Cardiac fibroblast (primary cell): ENCODE results near the gene SMARCE1.

Source experiments
- DNase-seq, 2 donors: peaks; one replicate each; pipeline versions ENCODE4 v3.0.0 to v3.0.0-alpha.2; 2010; ENCODE audit warnings: low read depth in 2 of 2
- H3K4me3 ChIP-seq, 2 donors: replicated peaks in 1 of 2; 1 replicate in 1 of 2; 2 replicates in 1 of 2; pipeline ENCODE4 v1.5.1; 2011; ENCODE audit warnings: low read depth in 2 of 2, low read length in 2 of 2, mild to moderate bottlenecking in 2 of 2, moderate library complexity in 1 of 2
- TF ChIP-seq, protein P1 (sequence below): IDR thresholded peaks from one replicate; pipeline ENCODE4 v1.5.1; 2011; ENCODE audit warnings: low read depth, mild to moderate bottlenecking, low read length, inconsistent platforms

The SMARCE1 gene

DNA sequence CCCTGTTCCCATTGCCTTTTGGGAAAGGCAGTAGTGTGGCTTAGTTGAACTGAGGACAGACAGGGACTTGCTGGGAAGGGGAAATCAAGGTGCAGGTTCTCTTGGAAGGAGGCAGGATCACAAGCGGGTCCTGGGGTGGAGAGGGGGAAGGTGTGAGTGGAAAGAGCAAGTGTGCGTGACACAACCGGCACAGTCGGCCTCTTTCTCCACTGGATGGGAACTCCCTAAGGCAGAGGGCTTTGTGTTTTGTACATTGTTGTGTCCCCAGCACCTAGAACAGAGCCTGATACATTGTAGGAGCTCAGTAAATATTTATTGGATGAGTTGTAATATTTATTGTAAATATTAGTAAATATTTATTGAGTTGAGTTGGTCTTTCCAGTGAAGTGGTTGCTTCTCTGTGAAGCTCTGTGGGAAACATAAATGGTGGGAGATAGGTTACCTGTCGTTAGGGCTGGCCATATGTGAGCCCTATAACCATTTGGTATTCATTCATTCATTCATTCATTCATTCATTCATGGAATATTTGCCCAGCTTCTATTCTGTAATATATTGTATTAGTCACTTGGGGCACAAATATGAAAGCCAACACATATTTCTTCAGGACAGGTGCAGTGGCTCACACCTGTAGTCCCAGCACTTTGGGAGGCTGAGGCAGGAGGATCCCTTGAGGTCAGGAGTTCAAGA lies 34.0 kb downstream of the SMARCE1 start:
- TF ChIP-seq, protein P1, sequence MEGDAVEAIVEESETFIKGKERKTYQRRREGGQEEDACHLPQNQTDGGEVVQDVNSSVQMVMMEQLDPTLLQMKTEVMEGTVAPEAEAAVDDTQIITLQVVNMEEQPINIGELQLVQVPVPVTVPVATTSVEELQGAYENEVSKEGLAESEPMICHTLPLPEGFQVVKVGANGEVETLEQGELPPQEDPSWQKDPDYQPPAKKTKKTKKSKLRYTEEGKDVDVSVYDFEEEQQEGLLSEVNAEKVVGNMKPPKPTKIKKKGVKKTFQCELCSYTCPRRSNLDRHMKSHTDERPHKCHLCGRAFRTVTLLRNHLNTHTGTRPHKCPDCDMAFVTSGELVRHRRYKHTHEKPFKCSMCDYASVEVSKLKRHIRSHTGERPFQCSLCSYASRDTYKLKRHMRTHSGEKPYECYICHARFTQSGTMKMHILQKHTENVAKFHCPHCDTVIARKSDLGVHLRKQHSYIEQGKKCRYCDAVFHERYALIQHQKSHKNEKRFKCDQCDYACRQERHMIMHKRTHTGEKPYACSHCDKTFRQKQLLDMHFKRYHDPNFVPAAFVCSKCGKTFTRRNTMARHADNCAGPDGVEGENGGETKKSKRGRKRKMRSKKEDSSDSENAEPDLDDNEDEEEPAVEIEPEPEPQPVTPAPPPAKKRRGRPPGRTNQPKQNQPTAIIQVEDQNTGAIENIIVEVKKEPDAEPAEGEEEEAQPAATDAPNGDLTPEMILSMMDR = no peak
- no peak for DNase-seq
- no peak overlapping the region for H3K4me3 ChIP-seq

DNA sequence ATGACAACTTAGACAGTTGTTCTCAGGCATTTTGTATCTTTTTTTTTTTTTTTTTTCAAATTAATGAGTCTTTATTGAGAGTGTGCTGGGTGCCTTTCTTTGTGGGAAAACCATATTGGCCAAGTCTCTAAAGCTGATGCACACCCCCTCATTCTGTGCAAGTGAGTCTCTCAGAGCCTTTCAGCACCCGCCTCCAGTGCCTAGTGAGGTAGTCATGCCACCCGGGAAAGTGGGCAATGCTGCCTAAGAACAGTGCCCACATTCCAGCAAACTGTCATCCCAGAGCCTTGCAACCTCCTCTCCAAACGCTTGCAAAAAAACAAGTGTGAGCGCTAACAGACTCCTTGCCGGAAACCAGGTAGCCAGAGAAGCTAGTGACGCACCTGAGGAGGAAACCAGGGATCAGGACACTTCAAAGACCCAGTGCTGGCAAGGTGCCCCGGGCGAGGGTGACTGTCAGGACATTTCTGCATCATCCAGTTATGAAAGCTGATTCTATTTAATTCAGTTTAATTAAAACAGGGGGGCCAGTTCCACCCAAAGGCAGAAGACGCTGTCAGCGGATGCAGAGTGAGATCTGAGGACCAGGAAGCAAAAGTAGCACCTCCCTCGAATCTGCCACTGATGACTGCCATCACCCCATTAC lies 34.9 kb downstream of the SMARCE1 start:
- H3K4me3 ChIP-seq = no peak overlapping the region
- TF ChIP-seq, protein P1 = no peak
- no peak for DNase-seq

DNA sequence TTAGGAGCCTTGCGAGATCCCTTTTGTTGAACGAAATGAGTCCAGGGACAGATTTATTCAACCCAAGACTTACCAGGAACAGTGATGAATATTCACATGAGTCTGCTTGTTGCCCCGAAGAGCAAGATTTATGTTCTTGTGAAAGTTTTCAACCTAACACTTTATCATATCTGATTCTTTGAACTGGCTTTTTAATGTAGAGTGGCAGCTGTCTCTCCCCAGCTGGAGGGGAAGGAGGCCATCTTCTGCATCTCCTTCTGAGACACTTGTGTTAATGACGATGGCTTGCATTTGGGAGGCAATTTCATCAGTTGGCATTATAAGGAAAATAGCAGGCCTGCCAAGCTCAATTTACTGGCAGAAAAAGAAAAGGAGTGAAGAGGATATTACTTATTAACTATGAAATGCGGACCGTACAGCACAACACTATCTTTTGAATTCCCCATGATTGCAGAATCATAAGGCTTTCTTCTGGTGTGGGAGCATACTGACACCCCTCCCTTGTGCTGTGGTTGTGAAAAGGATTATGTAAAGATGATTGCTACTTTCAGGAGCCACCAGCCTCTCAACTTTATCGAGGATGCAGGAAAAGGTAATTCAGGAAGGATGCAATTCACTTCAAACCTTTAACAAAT lies 35.7 kb downstream of the SMARCE1 start:
- TF ChIP-seq, protein P1 = no peak
- no peak for DNase-seq
- no peak overlapping the region for H3K4me3 ChIP-seq

DNA sequence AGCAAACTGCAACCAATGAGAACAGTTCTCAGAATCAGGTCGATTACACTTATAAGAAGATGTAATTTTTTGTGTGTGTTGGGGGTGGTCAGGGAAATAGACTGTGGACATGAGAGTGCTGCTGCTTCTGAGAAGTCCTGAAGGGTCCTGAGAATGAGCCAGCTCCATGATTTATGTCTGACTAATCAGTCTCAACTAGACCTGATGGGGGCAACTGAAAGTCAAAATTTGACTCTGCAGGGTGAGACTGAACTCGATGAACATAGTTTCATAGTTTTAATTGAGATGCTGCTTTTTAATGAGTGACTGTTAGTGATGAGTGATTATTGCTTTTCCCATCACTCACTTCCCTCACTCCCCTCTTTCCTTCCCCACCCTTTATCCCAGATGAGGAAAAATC lies 37.3 kb downstream of the SMARCE1 start:
- TF ChIP-seq, protein P1 = no peak
- no peak for DNase-seq
- H3K4me3 ChIP-seq = no peak overlapping the region

DNA sequence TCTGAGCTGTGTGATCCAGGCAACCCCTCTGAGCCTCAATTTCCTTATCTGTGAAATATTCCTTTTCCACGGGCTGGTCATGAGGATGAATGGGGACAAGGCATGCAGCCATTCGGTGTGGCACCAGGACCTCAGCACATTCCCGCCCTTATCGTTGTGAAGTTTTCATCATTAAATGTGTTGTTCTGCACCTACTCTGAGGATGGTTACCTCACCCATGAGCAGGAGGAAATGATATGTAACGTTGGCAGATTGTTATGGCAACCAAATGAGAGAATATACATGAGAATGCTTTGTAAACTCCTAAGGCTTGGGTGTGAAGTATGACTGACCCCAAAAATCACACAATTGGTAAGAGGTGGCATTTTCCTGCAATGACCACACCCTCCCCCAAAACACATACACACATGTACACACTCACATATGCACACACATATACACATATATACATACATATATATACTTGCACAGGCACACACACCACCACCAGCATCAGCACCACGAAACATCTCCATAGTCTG lies 39.5 kb downstream of the SMARCE1 start:
- no peak overlapping the region for H3K4me3 ChIP-seq
- TF ChIP-seq, protein P1 = no peak
- DNase-seq = no peak

DNA sequence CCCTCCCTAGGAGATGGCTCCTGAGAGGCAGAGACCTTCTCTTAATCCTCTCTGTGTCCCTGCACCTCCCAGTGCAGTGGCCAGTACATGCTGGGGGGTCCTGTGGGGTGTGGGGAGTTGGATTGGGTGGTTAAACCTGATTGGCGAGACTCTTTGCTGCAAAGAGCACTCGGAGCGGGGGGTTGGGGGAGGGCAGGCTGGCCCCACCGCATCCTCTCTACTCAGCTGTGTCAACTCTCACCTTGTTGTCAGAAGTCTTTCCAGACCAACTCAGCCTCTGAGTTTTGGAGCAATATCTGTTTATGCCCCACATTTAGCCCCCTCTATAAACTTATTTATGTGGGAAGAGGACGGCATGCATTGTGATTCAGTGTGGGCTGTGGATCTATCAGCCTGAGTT lies 40.0 kb downstream of the SMARCE1 start:
- H3K4me3 ChIP-seq = no peak overlapping the region
- DNase-seq = no peak
- TF ChIP-seq, protein P1 = no peak
